CD4-positive, CD25-positive, alpha-beta regulatory T cell (primary cell): ENCODE data around the gene CDK6. TPM values are rescaled to one million over a fixed set of nuclear protein-coding genes. Genes with fewer than 3 reads are reported as not detected.

Experiments used
- ATAC-seq, 2 donors: fragments of 150-1000 bp; cut with Tn5 transposase; one replicate each; pipeline ENCODE4 v1.10.0; 2021; ENCODE audit warnings: low read depth in 2 of 2, moderate number of reproducible peaks in 2 of 2, moderate library complexity in 1 of 2
- DNase-seq, 3 donors: peaks; one replicate each; pipeline versions ENCODE4 v3.0.0 to v3.0.0-alpha.2; 2012 to 2022; ENCODE audit warnings: mixed read lengths in 1 of 3
- H3K27ac ChIP-seq: one replicate; pipeline ENCODE4 v1.7.0; 2013; ENCODE audit warnings: mild to moderate bottlenecking, low read length; ENCODE audit not compliant: insufficient read depth, poor library complexity, severe bottlenecking
- H3K27me3 ChIP-seq: one replicate; pipeline ENCODE4 v1.7.0; 2013; ENCODE audit warnings: low read length; ENCODE audit not compliant: control insufficient read depth, insufficient read depth
- H3K36me3 ChIP-seq: one replicate; pipeline ENCODE4 v1.7.0; 2013; ENCODE audit warnings: mild to moderate bottlenecking, low read length, moderate library complexity; ENCODE audit not compliant: control insufficient read depth, insufficient read depth
- H3K4me1 ChIP-seq: 2 replicates; pipeline ENCODE4 v1.7.0; 2013; ENCODE audit warnings: mild to moderate bottlenecking, low read length; ENCODE audit not compliant: insufficient read depth, control insufficient read depth, poor library complexity, severe bottlenecking
- H3K4me3 ChIP-seq: one replicate; pipeline ENCODE4 v1.7.0; 2013; ENCODE audit warnings: low read depth, mild to moderate bottlenecking, low read length, moderate library complexity
- H3K9me3 ChIP-seq, 2 experiments: 1 replicate in 1 of 2; 2 replicates in 1 of 2; pipeline ENCODE4 v1.7.0; 2013; ENCODE audit warnings: low read length in 2 of 2, mild to moderate bottlenecking in 1 of 2, moderate library complexity in 1 of 2; ENCODE audit not compliant: control insufficient read depth in 2 of 2
- H3K27ac Mint-ChIP-seq, 3 donors: one replicate each; pipeline ENCODE4 v1.8.0; 2020 to 2022; ENCODE audit warnings: mild to moderate bottlenecking in 3 of 3, mixed read lengths in 3 of 3, moderate library complexity in 2 of 3
- H3K27me3 Mint-ChIP-seq: one replicate; pipeline ENCODE4 v1.8.0; 2022; ENCODE audit warnings: mild to moderate bottlenecking, mixed read lengths
- H3K36me3 Mint-ChIP-seq: one replicate; pipeline ENCODE4 v1.8.0; 2020; ENCODE audit warnings: mixed read lengths
- H3K4me1 Mint-ChIP-seq, 4 donors: one replicate each; pipeline ENCODE4 v1.8.0; 2020 to 2022; ENCODE audit warnings: mixed read lengths in 4 of 4, mild to moderate bottlenecking in 1 of 4
- H3K4me3 Mint-ChIP-seq, 4 donors: one replicate each; pipeline ENCODE4 v1.8.0; 2020 to 2022; ENCODE audit warnings: mild to moderate bottlenecking in 4 of 4, mixed read lengths in 4 of 4, moderate library complexity in 3 of 4
- H3K9me3 Mint-ChIP-seq, 7 donors: one replicate each; pipeline ENCODE4 v1.8.0; 2020 to 2022; ENCODE audit warnings: mixed read lengths in 7 of 7, mild to moderate bottlenecking in 3 of 7, moderate library complexity in 2 of 7
- polyA plus RNA-seq, 4 donors: library from polyadenylated mRNA; unstranded; fragments of 300-500 nt; fragmentation: Illumina TruSeq; gene quantifications; one replicate each; pipeline ENCODE4 v1.2.3, GENCODE V29; 2021
- total RNA-seq: library from RNA; stranded (reverse); gene quantifications from one replicate; pipeline ENCODE4 v1.2.3, GENCODE V29; 2022

CDK6 gene
- total and polyA plus RNA-seq, 5 donors from 2014 or later = 5.5 to 32.6 (median 9.1) TPM

- H3K27me3 ChIP-seq = no peaks in the 10 kb centered on the region
- no peak overlapping the region for H3K4me3 ChIP-seq
- H3K27ac ChIP-seq = no peak overlapping the region
- peaks cover 0 to 1% (median 0%) of the 10 kb centered on the region in 7 donors for H3K9me3 Mint-ChIP-seq
- no peaks in the 10 kb centered on the region for H3K36me3 ChIP-seq
- H3K36me3 Mint-ChIP-seq = peaks cover 10% of the 10 kb centered on the region
- no peak overlapping the region for H3K4me3 Mint-ChIP-seq
- ATAC-seq = no peak
- H3K4me1 ChIP-seq = no peaks in the 10 kb centered on the region
- no peaks in the 10 kb centered on the region for H3K27me3 Mint-ChIP-seq
- no peaks in the 10 kb centered on the region for H3K9me3 ChIP-seq
- H3K4me1 Mint-ChIP-seq = peaks cover 4 to 12% (median 7%) of the 10 kb centered on the region in 4 donors
- no peak overlapping the region for H3K27ac Mint-ChIP-seq
- DNase-seq = no peak
Measured at GRCh38 chr7:92798517-92799249, 37.7 kb downstream of the CDK6 start.

DNA sequence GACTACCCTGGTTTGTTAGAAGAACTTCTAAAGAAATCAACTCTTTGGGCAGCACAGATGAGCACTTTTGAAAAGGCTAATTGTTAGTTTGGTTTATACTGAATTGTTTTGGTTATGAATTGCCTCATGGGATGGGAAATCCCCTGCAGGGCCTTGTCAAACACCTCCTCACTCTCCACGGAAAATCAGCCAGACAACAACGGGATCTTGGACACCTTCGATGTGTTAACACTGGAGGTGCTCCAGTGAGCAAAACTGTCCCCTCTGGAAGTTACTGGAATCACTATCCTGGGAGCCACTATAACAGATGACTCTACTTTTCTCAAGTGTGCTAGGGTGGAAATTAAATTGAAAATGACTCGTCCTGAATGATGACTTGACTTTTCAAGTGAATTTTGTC, 38.7 kb downstream of the CDK6 start:
- no peak for ATAC-seq
- no peak overlapping the region for H3K27ac Mint-ChIP-seq
- H3K4me3 Mint-ChIP-seq = no peak overlapping the region
- H3K27me3 Mint-ChIP-seq = no peaks in the 10 kb centered on the region
- peaks cover 3 to 15% (median 13%) of the 10 kb centered on the region in 4 donors for H3K4me1 Mint-ChIP-seq
- no peaks in the 10 kb centered on the region for H3K27me3 ChIP-seq
- peaks cover 0 to 1% (median 0%) of the 10 kb centered on the region in 7 donors for H3K9me3 Mint-ChIP-seq
- no peak for DNase-seq
- peaks cover 3% of the 10 kb centered on the region for H3K36me3 Mint-ChIP-seq
- H3K4me1 ChIP-seq = no peaks in the 10 kb centered on the region
- H3K4me3 ChIP-seq = no peak overlapping the region
- H3K9me3 ChIP-seq = no peaks in the 10 kb centered on the region
- no peaks in the 10 kb centered on the region for H3K36me3 ChIP-seq
- no peak overlapping the region for H3K27ac ChIP-seq

GRCh38 chr7:92797284-92797683, 39.1 kb downstream of the CDK6 start:
- H3K36me3 ChIP-seq = no peaks in the 10 kb centered on the region
- H3K9me3 Mint-ChIP-seq = peaks cover 0 to 1% (median 0%) of the 10 kb centered on the region in 7 donors
- no peak for DNase-seq
- no peak overlapping the region for H3K4me3 ChIP-seq
- no peak overlapping the region for H3K27ac ChIP-seq
- peaks cover 8 to 17% (median 13%) of the 10 kb centered on the region in 4 donors for H3K4me1 Mint-ChIP-seq
- no peaks in the 10 kb centered on the region for H3K27me3 ChIP-seq
- no peaks in the 10 kb centered on the region for H3K36me3 Mint-ChIP-seq
- H3K9me3 ChIP-seq = no peaks in the 10 kb centered on the region
- ATAC-seq = no peak
- H3K27ac Mint-ChIP-seq = no peak overlapping the region
- no peaks in the 10 kb centered on the region for H3K27me3 Mint-ChIP-seq
- no peak overlapping the region for H3K4me3 Mint-ChIP-seq
- no peaks in the 10 kb centered on the region for H3K4me1 ChIP-seq

DNA sequence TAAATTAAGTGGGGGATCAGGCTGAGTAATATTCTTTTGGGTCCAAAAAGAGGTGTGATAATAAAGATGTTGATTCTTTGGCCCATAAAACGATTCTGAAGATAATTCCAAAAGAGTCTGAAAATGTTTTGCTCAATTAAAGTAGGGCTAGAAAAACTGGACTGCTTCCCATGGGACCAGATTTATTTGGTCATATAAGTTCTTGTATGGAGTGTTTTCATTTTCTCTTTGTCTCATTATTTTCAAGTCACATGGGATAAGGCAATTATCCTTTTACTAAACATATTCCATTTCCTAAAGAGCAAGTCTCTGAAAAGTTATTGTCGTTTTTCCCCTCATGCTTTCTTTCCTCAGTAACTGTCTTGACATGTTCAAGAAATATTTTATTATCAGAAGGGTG, 41.5 kb downstream of the CDK6 start:
- Histone ChIP-seq H3K4me1 (no peaks in the 10 kb centered on the region), H3K4me3 (no peak overlapping the region), H3K27me3 (no peaks in the 10 kb centered on the region), H3K9me3 (no peaks in the 10 kb centered on the region), H3K36me3 (peaks cover 2% of the 10 kb centered on the region), H3K27ac (no peak overlapping the region)
- Mint-ChIP-seq H3K27me3 (no peaks in the 10 kb centered on the region), H3K36me3 (peaks cover 16% of the 10 kb centered on the region), H3K4me1 (peaks cover 8 to 22% (median 16%) of the 10 kb centered on the region in 4 donors), H3K27ac (no peak overlapping the region), H3K4me3 (no peak overlapping the region), H3K9me3 (peaks cover 0 to 4% (median 1%) of the 10 kb centered on the region in 7 donors)
- ATAC-seq = no peak
- no peak for DNase-seq

GRCh38 chr7:92794391-92794790, 42.0 kb downstream of the CDK6 start:
- no peaks in the 10 kb centered on the region for H3K9me3 ChIP-seq
- H3K4me3 ChIP-seq = no peak overlapping the region
- Mint-ChIP-seq H3K36me3 (peaks cover 20% of the 10 kb centered on the region), H3K4me1 (peaks cover 8 to 24% (median 16%) of the 10 kb centered on the region in 4 donors), H3K27me3 (no peaks in the 10 kb centered on the region), H3K27ac (no peak overlapping the region), H3K4me3 (no peak overlapping the region), H3K9me3 (peaks cover 0 to 6% (median 1%) of the 10 kb centered on the region in 7 donors)
- DNase-seq (no peak), ATAC-seq (no peak)
- H3K27me3 ChIP-seq = no peaks in the 10 kb centered on the region
- H3K36me3 ChIP-seq = peaks cover 2% of the 10 kb centered on the region
- H3K27ac ChIP-seq = no peak overlapping the region
- no peaks in the 10 kb centered on the region for H3K4me1 ChIP-seq

DNA sequence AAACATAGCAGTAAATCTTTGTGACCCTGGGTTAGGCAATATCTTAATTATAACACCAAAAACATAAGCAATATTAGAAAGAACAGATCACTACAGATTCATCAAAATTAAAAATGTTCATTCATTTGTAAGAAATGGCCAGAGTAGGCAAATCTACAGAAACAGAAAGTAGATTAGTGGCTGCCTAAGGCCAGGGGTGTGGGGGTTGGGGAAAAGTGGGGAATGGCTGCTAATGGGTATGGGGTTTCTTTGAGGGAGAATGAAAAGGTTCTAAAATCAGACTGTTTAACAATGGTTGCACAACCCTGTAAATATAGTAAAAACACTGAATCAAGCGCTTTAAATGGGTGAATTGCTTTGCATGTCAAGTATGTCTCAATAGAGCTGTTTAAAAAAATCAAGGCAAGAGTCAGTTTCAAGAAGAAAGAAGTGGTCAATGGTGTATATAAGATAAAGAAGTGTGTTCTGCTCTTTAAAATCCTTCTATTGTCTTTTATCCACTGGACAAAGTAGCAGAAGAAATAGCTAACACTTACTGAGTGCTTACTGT, 42.6 kb downstream of the CDK6 start:
- Histone ChIP-seq H3K36me3 (peaks cover 4% of the 10 kb centered on the region), H3K4me1 (no peaks in the 10 kb centered on the region), H3K27me3 (no peaks in the 10 kb centered on the region), H3K27ac (no peak overlapping the region), H3K4me3 (no peak overlapping the region), H3K9me3 (peaks cover 0 to 6% of the 10 kb centered on the region in 2 experiments)
- peaks cover 0 to 11% (median 2%) of the 10 kb centered on the region in 7 donors for H3K9me3 Mint-ChIP-seq
- no peak overlapping the region for H3K27ac Mint-ChIP-seq
- H3K4me3 Mint-ChIP-seq = no peak overlapping the region
- no peaks in the 10 kb centered on the region for H3K27me3 Mint-ChIP-seq
- no peak for ATAC-seq
- H3K4me1 Mint-ChIP-seq = peaks cover 8 to 24% (median 16%) of the 10 kb centered on the region in 4 donors
- H3K36me3 Mint-ChIP-seq = peaks cover 23% of the 10 kb centered on the region
- no peak for DNase-seq

GRCh38 chr7:92790992-92791391, 45.4 kb downstream of the CDK6 start:
- H3K27ac Mint-ChIP-seq = no peak overlapping the region
- H3K4me1 Mint-ChIP-seq = peaks cover 13 to 24% (median 16%) of the 10 kb centered on the region in 4 donors
- peaks cover 27% of the 10 kb centered on the region for H3K36me3 Mint-ChIP-seq

More at GRCh38 chr7:92790992-92791391, 45.4 kb downstream of the CDK6 start:
- Histone ChIP-seq H3K36me3 (peaks cover 4% of the 10 kb centered on the region), H3K27ac (no peak overlapping the region), H3K4me1 (no peaks in the 10 kb centered on the region), H3K4me3 (no peak overlapping the region), H3K9me3 (peaks cover 3 to 11% of the 10 kb centered on the region in 2 experiments), H3K27me3 (no peaks in the 10 kb centered on the region)
- DNase-seq (no peak), ATAC-seq (no peak)
- peaks cover 3 to 14% (median 5%) of the 10 kb centered on the region in 7 donors for H3K9me3 Mint-ChIP-seq
- no peak overlapping the region for H3K4me3 Mint-ChIP-seq
- H3K27me3 Mint-ChIP-seq = no peaks in the 10 kb centered on the region
